ENCODE measurements around the gene SRGN.
"Not testable (repeated sequence)": the region's sequence is repeated elsewhere in the genome, so short reads cannot be mapped to it uniquely, and the experiment has no call there.

Gene SRGN

DNA sequence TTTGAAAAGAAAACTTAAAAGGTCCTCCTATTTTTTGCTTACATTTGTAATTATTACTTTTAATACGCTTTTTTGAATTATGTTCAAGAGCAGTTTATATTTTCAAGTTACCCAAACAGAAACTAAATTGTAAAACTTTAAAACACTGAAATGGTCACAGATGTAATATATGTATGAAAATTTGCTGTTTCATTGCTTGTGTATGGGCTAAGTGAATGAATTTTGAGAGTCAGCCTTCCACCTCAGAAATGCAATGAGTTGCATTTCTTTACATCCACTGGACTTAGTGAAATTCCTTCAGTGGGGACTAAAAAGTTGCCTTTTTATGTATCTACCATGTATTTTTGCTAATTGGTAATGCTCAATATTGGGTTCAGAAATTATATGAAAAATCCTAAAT, 37.7 kb downstream of the SRGN start:
- DNase-seq (ENCODE audit: low read depth in 2 of 3, low spot score in 1 of 3), result no peak

DNA sequence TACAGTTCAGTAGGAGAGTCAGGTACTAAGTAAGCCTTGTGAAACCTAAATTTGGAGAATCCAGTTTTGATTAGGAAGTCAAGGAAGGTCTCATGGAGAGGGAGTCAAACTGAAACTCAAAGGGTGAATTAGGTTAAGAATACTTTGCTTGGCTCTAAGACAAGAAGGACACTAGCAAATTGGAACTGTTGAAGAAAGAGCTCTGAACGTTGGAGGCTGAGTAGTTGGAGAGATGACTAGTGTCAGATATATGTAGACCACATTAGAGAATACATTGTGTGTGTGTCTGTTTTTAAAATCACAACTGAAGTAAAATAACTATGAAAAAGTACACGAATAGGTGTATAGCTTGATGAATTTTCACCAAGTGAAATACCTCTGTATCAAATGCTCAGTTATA, 42.3 kb downstream of the SRGN start:
- DNase-seq (ENCODE audit: low read depth in 2 of 3, low spot score in 1 of 3), result no peak

DNA sequence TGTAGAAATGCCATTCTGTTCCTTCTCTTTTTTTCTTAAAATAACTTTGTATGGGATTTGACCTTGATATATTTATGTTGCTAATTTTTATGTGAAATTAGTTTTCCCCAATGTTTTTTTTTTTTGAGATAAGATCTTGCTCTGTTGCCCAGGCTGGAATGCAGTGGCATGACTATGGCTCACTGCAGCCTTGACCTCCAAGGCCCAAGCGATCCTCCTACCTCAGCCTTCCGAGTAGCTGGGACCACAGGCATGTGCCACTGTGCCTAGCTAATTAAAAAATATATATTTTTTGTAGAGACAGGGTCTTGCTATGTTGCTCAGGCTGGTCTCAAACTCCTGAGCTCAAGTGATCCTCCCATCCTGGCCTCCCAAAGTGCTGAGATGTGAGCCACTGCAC, 52.1 kb downstream of the SRGN start:
- DNase-seq (ENCODE audit: low read depth in 2 of 3, low spot score in 1 of 3), result no peak

DNA sequence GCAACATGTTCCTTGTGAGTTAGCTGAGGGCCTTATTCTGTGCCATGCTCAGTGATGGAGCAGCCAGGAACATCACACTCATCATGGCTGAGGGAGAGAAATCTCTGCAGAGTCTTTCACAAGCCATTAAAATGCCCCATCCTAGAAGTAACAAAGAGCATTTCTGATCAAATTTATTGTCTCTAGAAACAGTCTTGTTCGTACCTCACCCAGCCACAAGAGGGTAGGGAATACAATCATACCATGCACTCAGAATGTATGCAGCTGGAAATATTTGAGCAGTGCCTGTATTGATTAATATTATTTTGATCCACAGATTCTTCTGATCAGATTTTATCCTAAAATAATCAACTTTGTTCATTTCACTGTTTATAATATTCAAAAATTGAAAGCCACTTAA, 53.4 kb downstream of the SRGN start:
- DNase-seq (ENCODE audit: low read depth in 2 of 3, low spot score in 1 of 3), result no peak

DNA sequence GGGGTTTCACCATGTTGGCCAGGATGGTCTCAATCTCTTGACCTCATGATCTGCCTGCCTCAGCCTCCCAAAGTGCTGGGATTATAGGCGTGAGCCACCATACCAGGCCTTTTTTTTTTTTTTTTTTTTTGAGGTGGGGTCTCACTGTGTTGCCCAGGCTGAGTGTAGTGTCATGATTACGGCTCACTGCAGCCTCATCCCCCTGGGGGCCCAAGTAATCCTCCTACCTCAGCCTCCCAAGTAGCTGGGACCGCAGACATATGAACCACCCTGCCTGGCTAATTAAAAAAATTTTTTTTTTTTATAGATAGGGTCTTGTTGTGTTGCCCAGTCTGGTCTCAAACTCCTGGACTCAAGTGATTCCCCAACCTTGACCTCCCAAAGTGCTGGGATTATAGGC, 54.2 kb downstream of the SRGN start:
- not testable (repeated sequence) for DNase-seq (ENCODE audit: low read depth in 2 of 3, low spot score in 1 of 3)

DNA sequence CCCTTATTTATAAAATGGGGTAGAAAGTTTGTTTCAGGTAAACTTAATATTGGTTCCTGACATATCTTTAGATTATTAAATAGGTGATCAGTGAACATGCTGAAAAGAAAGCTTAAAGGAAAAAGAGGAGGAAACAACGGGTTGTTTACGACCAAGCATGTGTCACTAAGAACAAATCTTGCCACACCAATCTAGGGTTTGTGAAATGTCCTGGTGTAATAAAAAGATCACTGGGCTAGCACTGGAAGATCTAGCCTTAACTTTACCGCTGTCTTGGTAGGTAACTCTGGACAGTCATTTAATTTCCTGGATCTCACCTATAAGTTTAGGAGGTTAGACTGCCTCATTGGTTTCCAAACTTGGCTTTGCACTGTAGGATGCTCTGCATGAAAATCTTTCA, 55.1 kb downstream of the SRGN start:
- no peak for DNase-seq (ENCODE audit: low read depth in 2 of 3, low spot score in 1 of 3)

DNA sequence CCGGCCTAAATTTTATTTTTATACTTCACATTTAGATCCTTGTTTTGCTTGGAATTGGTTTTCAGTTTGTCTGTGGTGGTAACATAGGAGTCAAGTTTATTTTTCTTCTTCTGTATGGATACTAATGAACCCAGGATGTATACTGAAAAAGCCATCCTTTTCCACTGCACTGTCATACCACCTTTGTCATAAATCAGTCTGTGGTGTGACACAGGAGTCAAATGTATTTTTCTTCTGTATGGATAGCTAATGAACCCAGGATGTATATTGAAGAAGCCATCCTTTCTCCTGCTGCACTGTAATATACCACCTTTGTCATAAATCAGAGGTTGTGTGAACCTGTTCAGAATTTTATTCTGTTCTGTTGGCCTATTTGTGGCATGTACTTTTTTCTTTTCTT, 57.4 kb downstream of the SRGN start:
- no peak for DNase-seq (ENCODE audit: low read depth in 2 of 3, low spot score in 1 of 3)

DNA sequence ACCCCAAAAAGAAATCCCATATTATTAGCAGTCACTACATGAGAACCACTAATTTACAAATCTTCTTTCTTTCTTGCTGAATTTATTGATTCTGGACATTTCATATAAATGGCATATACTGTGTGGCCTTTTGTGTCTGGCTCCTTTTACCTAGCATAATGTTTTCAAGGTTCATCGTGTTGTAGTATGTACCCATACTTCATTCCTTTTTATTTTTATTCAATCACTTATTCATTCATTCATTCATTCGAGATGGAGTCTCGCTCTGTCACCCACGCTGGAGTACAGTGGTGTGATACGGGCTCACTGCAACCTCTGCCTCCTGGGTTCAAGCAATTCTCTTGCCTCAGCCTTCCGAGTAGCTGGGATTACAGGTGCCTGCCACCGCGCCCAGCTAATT, 58.0 kb downstream of the SRGN start:
- no peak for DNase-seq (ENCODE audit: low read depth in 2 of 3, low spot score in 1 of 3)

DNA sequence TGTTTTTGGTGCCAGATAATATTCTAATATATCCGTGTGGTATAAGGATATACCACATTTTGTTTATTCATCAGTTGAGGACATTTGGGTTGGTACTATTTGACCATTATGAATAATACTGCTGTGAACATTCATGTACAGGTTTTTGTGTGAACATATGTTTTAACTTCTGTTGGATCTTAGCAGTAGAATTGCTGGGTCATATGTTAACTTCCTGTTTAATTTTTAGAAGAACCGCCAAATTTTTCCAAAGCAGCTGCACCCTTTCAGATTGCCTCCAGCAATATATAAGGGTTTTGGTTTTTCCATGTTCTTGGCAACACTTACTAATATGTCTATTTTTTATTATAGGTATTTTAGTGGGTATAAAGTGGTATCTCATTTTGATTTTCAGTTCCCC, 58.9 kb downstream of the SRGN start:
- no peak for DNase-seq (ENCODE audit: low read depth in 2 of 3, low spot score in 1 of 3)

DNA sequence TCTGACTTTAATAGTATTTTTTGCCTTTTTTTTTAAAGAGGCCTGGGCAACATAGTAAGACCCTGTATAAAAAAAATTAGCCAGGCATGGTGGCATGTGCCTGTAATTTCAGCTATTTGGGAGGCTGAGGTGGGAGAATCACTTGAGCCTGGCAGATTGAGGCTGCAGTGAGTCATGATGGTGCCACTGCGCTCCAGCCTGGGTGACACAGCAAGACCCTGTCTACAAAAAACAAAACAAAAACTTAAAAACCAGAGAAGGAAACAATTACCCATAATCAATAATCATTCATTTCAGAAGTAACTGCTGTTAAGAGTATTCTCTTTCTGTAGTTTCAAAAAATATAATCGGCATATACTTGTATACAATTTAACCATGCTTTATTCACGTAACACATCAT, 64.1 kb downstream of the SRGN start:
- DNase-seq (ENCODE audit: low read depth in 2 of 3, low spot score in 1 of 3), result no peak

DNA sequence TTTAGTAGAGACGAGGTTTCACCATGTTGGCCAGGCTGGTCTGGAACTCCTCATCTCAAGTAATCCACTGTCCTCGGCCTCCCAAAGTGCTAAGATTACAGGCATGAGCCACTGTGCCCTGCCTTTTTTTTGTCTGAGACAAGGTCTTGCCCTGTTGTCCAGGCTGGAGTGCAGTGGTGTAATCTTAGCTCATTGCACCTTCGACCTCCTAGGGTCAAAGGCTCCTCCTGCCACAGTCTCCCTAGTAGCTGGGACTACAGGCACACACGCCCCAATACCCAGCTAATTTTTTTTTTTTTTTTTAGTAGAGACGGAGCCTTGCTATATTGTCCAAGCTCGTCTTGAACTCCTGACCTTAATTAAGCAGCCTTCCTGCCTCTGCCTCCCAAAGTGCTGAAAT, 65.3 kb downstream of the SRGN start:
- no peak for DNase-seq (ENCODE audit: low read depth in 2 of 3, low spot score in 1 of 3)
